Hepatocyte (in vitro differentiated cells): Measurements from ENCODE around the gene ABCG2.

Experiments used
- EZH2 ChIP-seq: fragments of 200-600 bp; sonication (generic); IDR thresholded peaks from 2 replicates; pipeline ENCODE4 v1.6.1; 2016; ENCODE audit warnings: antibody characterized with exemption, mild to moderate bottlenecking, borderline replicate concordance
- TF ChIP-seq, protein P1 (sequence below): fragments of 200-600 bp; sonication (generic); IDR thresholded peaks from 2 replicates; pipeline ENCODE4 v1.5.1; 2016; ENCODE audit warnings: antibody characterized with exemption, mild to moderate bottlenecking; ENCODE audit not compliant: poor library complexity

DNA sequence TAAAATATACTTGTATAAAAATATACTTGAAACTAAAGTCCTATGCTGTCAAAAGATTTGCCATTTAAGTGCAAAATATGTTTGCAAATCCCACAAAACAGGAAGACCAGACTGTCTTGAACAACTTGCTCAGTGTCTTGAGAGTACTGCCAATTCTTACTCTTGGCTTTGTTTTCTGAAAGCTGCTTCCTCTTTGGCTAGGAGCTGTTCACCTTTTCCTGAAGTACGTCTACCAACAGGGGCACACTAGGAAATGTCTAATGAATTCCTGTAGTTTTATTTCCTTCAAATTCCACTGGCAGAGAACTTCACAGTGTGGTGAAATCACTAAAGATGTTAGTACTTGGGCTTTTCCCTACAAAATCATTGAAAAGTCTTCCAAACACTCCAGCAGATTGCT, 46.4 kb upstream of the ABCG2 start:
- TF ChIP-seq, protein P1, sequence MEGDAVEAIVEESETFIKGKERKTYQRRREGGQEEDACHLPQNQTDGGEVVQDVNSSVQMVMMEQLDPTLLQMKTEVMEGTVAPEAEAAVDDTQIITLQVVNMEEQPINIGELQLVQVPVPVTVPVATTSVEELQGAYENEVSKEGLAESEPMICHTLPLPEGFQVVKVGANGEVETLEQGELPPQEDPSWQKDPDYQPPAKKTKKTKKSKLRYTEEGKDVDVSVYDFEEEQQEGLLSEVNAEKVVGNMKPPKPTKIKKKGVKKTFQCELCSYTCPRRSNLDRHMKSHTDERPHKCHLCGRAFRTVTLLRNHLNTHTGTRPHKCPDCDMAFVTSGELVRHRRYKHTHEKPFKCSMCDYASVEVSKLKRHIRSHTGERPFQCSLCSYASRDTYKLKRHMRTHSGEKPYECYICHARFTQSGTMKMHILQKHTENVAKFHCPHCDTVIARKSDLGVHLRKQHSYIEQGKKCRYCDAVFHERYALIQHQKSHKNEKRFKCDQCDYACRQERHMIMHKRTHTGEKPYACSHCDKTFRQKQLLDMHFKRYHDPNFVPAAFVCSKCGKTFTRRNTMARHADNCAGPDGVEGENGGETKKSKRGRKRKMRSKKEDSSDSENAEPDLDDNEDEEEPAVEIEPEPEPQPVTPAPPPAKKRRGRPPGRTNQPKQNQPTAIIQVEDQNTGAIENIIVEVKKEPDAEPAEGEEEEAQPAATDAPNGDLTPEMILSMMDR, result no peak
- TF ChIP-seq EZH2, result no peak
